Hypothalamus (tissue), 51 donors: ENCODE measurements around the gene RUVBL2.
A peak's percentile ranks its signal among the peaks of the same experiment; 100 is the strongest.
"Not testable (repeated sequence)": the region's sequence is repeated elsewhere in the genome, so short reads cannot be mapped to it uniquely, and the experiment has no call there.

Experiments used
- DNase-seq, 51 donors: peaks; one replicate each; lab custom pipeline; 2025; lab: John Stamatoyannopoulos, UW

Gene RUVBL2

DNA sequence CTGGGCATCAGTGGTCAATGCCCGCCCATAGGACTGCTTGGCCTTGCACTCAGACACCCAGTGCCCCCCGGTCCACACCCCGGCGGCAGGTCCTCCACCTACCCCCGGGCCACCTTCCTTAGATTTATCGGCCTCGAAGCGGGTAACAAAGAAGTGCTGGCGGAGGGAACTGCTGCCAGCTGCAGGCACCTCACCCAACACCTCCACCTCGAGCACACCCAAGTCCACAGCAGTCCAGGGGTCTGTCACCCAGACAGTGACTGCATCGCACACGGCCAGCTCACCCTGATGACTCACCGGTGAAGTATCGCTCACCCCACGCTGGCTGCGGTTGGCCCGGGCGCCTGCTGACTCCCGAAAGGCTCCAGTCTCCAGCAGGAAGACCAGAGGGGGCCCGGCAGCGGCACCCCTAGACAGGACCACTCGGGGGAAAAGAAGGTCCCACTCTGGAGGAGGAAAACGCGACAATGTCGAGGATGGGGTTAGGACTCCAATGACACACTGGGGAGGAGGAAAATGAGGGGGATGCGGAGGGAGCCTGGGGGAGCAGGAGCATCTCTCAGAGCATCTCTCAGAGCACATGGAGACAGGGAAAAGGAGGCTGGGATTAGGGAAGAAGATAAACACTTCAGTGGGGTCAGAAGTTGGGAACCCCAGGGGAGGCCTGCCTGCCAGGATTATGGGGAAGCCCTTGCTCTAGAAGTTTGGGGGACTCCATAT lies 45.0 kb downstream of the RUVBL2 start:
- DNase-seq = not testable (repeated sequence)

DNA sequence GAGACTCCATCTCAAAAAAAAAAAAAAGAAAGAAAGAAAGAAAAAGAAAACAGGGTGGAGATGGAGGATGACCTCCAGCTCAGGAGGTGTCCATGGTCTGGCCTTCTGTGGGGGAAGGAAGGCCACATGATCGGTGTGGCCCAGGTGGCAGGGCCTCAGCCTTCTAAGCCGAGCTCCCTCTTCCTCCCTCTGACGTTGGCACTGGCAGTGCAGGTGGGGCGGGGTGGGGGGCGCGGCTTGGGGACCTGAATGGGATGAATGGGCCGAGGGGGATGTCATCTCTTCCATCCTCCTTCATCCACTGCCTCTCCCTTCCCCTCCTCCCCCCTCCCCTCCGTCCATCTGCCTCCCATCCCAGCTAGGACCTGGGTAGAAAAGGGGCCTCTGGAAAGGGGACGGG lies 46.0 kb downstream of the RUVBL2 start:
- not testable (repeated sequence) for DNase-seq

DNA sequence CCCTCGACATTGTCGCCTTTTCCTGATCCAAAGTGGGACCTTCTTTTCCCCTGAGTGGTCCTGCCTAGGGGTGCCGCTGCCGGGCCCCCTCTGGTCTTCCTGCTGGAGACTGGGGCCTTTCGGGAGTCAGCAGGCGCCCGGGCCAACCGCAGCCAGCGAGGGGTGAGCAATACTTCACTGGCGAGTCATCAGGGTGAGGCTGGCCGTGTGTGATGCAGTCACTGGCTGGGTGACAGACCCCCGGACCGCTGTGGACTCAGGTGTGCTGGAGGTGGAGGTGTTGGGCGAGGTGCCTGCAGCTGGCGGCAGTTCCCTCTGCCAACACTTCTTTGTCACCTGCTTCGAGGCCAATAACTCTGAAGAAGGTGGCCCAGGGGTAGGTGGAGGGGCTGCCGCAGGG lies 48.5 kb downstream of the RUVBL2 start:
- DNase-seq = no peak

DNA sequence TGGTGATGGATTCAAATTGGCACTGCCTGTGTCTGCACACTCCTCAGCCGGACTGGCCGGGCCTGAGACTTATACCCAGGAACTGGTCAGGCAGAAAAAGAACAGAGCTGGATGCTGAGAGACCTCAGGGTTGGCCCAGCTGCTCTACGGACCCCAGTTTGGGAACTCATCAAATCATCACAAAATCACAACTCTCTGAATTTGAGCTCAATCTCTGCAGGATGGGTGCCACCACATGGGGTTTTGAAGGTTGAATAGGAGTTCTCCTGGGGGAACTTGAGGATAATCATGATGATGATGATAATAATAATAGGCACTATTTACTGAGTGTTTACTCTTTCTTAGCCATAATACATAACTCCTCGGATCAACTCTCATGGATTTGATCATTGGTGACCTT lies 49.0 kb downstream of the RUVBL2 start:
- DNase-seq = not testable (repeated sequence)

DNA sequence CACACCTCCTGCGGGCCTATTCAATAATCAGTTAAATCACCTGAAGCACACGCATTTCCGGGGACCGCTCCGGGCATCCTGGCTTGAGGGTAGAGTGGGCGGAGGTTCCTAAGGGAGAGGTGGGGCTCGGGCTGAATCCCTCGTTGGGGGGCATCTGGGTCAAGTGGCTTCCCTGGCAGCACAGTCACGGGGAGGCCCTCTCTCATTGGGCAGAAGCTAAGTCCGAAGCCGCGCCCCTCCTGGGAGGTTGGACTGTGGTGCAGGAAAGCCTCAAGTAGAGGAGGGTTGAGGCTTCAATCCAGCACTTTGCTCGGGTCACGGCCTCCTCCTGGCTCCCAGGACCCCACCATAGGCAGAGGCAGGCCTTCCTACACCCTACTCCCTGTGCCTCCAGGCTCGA lies 49.9 kb downstream of the RUVBL2 start, which contains the start of gene CGB5:
Gene CGB5 (plus strand): TSS at position 301 of the 400 bp plus-strand sequence. CDS start 362 bp downstream, outside the sequence.
- DNase-seq = not testable (repeated sequence)

DNA sequence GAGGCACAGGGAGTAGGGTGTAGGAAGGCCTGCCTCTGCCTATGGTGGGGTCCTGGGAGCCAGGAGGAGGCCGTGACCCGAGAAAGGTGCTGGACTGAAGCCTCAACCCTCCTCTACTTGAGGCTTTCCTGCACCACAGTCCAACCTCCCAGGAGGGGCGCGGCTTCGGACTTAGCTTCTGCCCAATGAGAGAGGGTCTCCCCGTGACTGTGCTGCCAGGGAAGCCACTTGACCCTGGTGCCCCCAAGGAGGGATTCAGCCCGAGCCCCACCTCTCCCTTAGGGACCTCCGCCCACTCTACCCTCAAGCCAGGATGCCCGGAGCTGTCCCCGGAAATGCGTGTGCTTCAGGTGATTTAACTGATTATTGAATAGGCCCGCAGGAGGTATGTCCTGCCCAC lies 55.3 kb downstream of the RUVBL2 start, which contains the start of gene CGB8:
Gene CGB8 (minus strand): TSS at position 101 of the 400 bp plus-strand sequence. CDS start 372 bp downstream, outside the sequence.
- DNase-seq = not testable (repeated sequence)

DNA sequence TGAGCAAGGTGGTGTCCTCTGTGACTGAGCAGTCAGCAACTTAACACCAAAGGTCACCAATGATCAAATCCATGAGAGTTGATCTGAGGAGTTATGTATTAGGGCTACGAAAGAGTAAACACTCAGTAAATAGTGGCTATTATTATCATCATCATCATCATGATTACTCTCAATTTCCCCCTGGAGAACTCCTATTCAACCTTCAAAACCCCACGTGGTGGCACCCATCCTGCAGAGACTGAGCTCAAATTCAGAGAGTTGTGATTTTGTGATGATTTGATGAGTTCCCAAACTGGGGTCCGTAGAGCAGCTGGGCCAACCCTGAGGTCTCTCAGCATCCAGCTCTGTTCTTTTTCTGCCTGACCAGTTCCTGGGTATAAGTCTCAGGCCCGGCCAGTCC lies 56.1 kb downstream of the RUVBL2 start:
- DNase-seq = not testable (repeated sequence)

DNA sequence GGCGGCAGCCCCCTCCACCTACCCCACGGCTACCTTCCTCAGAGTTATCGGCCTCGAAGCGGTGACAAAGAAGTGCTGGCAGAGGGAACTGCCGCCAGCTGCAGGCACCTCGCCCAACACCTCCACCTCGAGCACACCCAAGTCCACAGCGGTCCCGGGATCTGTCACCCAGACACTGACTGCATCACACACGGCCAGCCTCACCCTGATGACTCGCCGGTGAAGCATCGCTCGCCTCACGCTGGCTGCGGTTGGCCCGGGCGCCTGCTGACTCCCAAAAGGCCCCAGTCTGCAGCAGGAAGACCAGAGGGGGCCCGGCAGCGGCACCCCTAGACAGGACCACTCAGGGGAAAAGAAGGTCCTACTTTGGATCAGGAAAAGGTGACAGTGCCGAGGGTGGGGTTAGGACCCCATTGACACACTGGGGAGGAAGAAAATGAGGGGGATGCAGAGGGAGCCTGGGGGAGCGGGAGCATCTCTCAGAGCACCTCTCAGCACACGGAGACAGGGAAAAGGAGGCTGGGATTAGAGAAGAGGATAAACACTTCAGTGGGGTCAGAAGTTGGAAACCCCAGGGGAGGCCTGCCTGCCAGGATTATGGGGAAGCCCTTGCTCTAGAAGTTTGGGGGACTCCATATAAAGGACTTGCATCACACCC lies 56.8 kb downstream of the RUVBL2 start:
- DNase-seq = not testable (repeated sequence)

DNA sequence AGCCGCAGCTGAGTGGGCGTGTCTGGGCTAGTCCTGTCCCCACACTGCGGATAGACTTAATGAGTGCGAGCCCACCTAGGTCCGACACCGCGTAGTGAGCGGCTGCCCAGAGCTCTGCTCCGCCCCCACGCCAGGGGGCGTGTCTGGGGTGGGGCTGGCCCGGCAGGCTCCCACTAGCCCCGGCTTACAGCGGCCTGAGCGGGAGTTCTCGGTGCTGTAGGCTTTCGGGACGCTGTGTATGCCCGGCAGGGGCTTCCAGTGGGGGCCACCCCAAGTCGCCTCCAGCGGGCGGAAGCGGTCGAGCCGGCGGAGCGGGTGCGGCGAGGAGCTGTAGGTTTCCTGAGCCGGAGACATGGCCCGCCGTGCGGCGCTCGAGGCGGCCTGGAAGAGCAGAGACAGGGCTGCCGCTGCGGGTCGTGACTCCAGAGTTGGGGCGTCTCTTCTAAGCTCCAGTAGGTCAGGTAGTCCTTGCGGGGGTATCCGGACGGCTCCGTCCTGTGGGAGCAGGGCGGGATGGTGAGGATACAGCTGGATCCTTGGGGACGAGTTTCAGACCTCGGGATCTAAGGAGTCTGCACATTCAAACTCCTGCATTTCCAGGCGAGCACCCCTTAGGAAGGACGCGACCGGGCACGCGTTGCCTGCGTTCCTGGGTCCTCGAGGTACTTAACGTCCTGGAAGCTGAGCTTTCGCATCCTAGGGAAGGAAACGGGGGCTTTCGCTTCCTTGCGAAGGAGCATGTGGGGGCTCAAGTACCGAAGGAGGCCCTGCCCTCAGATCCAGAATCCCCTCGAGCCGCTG lies 62.6 kb downstream of the RUVBL2 start:
- peak in 12 of 51 donors; percentile 1 to 32 (median 7) for DNase-seq

DNA sequence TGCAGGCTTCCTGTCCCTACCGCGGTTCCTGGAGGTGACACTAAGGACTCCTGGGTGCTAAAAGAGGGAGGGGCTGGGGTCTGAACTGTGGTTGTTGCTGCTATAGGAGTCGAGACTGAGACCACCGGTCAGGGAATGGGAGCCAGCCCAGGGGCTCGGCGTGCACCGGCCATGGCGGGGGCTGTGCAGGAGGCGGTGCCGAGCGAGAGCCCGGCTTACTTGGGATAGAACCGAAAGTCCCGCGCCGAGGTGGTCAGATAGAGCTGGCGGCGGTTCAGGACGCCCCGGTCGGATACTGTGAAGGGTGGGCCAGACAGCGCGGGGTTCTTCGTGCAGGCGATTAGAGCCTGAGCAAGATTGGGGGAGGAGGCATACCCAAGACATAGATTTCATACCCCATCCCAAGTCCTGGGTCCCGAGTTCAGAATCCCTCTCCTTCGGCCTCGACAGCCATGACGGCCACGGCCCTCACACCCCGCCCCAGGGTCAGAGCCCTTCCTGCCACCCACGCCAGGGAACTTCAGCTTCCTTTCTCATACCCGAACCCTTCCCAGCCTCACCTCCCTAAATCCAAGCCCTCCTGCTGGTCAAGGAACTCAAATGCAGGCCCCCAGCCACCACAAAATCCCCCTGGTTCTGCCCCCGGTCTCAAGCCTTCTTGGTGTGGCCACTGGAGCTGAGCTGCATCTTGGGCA lies 63.4 kb downstream of the RUVBL2 start:
- DNase-seq = not testable (repeated sequence)

DNA sequence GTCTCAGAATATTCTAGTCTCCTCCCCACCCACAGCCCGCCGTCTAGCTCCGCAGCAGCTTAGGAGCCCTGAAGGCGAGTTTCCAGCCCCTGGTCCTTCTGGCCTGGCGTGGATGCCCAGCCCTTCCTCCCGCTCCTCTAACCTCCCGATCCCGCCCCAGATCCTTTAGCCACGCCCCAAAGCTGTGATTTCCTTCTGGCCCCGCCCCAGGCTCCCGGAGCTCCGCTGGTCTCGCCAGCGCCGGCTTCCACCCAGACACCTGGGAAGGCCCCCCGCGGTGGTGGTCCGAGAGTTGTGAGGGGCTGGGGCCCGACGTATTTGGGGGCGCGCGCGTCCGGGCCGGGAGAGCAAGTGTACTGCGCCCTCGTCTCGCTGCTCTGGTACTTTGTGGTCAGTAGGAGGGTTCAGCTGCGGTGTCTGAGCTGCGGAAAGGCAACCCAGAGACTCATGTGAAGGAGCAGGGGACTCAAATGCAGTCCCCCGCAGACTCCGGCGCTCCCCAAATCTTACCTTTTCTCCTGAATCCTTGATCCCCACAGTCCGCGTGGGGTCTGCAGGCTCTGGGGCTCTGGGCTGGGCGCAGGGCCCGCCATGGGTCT lies 64.0 kb downstream of the RUVBL2 start, which contains the start of gene CGB7:
Gene CGB7 (minus strand): TSS at position 114 of the 599 bp plus-strand sequence. CDS start 2,374 bp downstream, outside the sequence.
- DNase-seq = peak in 8 of 51 donors; percentile 0 to 18 (median 14)

DNA sequence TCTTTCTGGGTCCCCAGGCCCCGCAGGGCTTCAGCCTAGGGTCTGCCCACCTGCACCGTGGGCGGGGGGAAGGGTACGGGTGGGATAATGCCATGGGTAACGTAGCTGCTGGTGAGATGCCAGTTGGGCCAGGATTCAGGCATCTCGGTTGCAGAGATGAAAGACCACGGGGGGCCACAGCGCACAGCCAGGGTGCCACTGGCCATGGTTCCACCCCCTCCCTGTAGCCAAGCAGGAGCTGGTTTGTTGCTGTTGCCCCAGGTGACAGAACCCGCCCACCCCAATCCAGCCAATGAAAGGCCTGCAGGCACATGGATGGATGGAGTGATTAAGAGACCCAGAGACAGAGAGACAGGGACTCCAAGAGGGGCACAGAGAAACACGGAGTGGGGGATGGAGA lies 64.9 kb downstream of the RUVBL2 start:
- DNase-seq = no peak

DNA sequence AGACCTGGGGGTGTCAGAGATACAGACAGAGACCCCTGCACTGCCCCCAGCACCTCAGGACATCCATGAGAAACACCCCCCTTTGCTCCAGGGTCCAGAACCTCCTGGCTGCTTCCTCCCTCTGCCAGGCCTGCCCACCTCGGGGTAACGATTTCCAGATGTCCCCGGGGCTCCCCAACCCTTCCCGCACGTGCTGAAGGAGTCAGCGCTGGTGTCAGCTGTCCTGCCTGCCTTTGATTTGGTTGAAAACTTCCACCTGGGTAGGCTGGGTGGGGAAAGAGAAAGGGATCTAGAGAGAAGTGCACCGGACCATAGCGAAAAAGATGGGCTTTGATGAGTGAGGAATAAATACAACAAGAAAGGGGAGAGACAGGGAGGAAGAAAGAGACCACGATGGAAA lies 65.4 kb downstream of the RUVBL2 start:
- no peak for DNase-seq

DNA sequence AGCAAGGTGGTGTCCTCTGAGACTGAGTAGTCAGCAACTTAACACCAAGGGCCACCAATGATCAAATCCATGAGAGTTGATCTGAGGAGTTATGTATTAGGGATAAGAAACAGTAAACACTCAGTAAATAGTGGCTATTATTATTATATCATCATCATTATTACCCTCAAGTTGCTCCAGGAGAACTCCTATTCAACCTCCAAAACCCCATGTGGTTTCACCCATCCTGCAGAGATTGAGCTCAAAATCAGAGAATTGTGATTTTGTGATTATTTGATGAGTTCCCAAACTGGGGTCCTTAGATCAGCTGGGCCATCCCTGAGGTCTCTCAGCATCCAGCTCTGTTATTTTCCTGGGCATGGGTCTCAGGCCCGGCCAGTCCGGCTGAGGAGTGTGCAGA lies 67.3 kb downstream of the RUVBL2 start:
- DNase-seq = no peak

DNA sequence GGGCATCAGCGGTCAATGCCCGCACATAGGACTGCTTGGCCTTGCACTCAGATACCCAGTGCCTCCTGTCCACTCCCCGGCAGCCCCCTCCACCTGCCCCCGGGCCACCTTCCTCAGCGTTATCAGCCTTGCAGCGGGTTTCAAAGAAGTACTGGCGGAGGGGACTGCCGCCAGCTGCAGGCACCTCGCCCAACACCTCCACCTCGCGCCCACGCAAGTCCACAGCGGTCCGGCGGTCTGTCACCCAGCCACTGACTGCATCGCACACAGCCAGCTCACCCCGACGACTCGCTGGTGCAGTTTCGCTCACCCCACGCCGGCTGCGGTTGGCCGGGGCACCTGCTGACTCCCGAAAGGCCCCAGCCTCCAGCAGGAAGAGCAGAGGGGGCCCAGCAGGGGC lies 67.8 kb downstream of the RUVBL2 start:
- no peak for DNase-seq

DNA sequence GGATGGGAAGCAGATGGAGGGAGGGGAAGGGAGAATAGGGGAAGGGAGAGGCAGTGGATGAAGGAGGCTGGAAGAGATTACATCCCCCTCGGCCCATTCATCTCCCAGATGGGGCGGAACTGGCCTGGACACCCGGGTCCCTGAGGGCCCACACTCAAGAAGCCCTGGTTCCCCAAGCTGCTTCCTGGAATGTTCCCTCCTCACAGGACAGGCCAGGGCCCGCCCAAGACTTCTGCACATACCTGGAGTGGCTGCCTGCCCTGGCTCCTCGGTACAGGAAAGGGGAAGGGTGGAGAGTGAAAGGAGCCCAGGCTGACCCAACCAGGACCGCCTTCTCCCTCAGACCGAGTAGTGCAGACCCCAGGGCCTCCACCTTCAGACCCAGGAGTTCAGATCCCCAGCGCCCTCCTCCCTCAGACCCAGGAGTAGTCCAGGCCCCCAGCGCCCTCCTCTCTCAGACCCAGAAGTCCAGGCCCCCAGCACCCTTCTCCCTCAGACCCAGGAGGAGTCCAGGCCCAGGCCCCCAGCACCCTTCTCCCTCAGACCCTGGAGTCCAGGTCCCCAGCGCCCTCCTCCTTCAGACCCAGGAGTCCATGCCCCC lies 70.4 kb downstream of the RUVBL2 start:
- DNase-seq = no peak

DNA sequence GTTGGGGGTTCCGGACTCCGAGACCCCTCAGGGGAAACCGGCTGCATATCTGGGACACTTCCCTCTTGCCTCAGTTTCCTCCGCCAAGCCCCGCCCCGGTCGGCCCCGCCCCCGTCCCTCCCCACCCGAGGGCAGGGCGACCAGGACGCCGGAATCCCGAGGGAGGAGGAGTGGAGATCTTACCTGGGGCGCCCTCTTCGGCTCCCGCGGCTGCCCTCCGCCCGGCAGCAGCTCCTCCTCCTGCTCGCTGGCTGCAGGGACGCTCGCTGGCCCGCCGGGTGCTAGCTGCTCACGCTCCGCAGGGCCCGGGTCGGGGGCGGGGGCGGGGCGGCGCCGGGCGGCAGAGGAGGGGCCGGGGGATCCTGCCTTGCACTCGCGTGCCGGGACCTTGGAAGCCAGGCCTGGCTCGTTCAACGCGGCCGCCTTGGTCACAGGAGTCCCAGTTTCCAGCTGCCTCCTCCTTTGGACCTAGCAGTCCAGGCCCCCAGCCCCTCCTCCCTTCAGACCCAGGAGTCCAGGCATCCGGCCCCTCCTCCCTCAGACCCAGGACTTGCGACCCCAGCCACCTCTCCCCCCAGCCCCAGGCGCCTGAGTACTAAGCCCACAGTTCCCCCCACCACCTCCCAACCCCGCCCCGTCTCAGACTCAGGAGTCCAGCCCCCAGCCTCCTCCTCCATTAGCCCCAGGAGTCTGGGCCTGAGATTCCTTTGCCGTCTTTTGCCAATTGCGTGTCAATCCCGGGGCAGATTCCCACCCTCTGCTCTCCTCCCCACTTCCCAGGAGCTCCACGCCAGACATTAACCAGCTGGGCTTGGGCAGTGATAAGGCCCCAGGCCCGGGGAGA lies 71.3 kb downstream of the RUVBL2 start, which contains the start of gene NTF4:
Gene NTF4 (minus strand): TSS at position 51 of the 844 bp plus-strand sequence. CDS start 2,821 bp downstream, outside the sequence.
- DNase-seq = no peak
